NCI-H524 treated with DMSO at 0.1 percent for 48 hours (cell line): ENCODE results near the gene TULP3.

ENCODE experiments used
- DNase-seq: peaks from one replicate; lab custom pipeline; 2025; lab: John Stamatoyannopoulos, UW

TULP3 gene

GRCh38 chr12:2970744-2971143 is 80.1 kb downstream of the TULP3 start:
- no peak for DNase-seq

- DNase-seq: no peak
Measured at GRCh38 chr12:2973566-2973965, 82.9 kb downstream of the TULP3 start.

GRCh38 chr12:2974560-2974971 is 83.9 kb downstream of the TULP3 start:
- DNase-seq: no peak

GRCh38 chr12:2976581-2976996 is 85.9 kb downstream of the TULP3 start:
- DNase-seq: no peak

GRCh38 chr12:2977776-2978175 is 87.1 kb downstream of the TULP3 start:
- no peak for DNase-seq

- no peak for DNase-seq
Measured at GRCh38 chr12:2979806-2980205, 89.1 kb downstream of the TULP3 start.

- no peak for DNase-seq
Measured at GRCh38 chr12:2980630-2981029, 89.9 kb downstream of the TULP3 start.

GRCh38 chr12:2982361-2982760 is 91.7 kb downstream of the TULP3 start:
- no peak for DNase-seq

- no peak for DNase-seq
Measured at GRCh38 chr12:2984249-2984648, 93.6 kb downstream of the TULP3 start.

- DNase-seq: no peak
Measured at GRCh38 chr12:2984698-2985097, 94.0 kb downstream of the TULP3 start.

GRCh38 chr12:2986876-2987275 is 96.2 kb downstream of the TULP3 start:
- DNase-seq: no peak

GRCh38 chr12:2988494-2988893 is 97.8 kb downstream of the TULP3 start:
- DNase-seq: no peak
